Measurements from ENCODE around the gene POLR3G.
A peak's percentile ranks its signal among the peaks of the same experiment; 100 is the strongest.

The POLR3G gene

GRCh38 chr5:90474235-90475107 is at the start of gene POLR3G, which contains the start of gene MBLAC2:
Gene POLR3G (plus strand): TSS chr5:90474864. CDS start chr5:90485568, 10,704 bp downstream.
Gene MBLAC2 (minus strand): TSS chr5:90474771. CDS start chr5:90474292, 479 bp downstream.
- DNase-seq (ENCODE audit: low read depth, low spot score): peak; percentile 95

- DNase-seq (ENCODE audit: low read depth, low spot score): peak; percentile 38
Measured at GRCh38 chr5:90434116-90434714, 40.4 kb upstream of the POLR3G start.

- no peak for DNase-seq (ENCODE audit: low read depth, low spot score)
Measured at GRCh38 chr5:90437663-90438062, 37.0 kb upstream of the POLR3G start.

- no peak for DNase-seq (ENCODE audit: low read depth, low spot score)
Measured at GRCh38 chr5:90438100-90438499, 36.6 kb upstream of the POLR3G start.

- no peak for DNase-seq (ENCODE audit: low read depth, low spot score)
Measured at GRCh38 chr5:90440644-90441043, 34.0 kb upstream of the POLR3G start.

- no peak for DNase-seq (ENCODE audit: low read depth, low spot score)
Measured at GRCh38 chr5:90446961-90447360, 27.7 kb upstream of the POLR3G start.

DNA sequence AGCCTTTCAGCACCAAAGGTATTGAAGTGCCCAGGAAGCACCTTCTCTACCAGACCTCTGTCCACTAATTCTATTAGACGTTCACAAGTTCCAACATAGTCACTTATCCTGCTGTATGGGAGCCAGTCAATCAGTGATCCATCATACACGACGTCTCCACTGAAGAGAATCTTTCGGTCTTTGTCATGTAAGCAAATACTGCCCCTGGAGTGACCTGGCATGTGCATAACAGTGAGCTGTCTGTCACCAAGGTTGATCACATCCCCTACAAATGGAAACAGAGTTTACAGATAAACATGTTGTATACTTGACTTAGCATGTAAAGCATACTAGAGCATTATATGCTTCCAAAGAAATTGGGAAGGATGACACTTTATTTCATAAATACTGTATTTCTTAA is 13.4 kb upstream of the POLR3G start:
- no peak for DNase-seq (ENCODE audit: low read depth, low spot score)

DNA sequence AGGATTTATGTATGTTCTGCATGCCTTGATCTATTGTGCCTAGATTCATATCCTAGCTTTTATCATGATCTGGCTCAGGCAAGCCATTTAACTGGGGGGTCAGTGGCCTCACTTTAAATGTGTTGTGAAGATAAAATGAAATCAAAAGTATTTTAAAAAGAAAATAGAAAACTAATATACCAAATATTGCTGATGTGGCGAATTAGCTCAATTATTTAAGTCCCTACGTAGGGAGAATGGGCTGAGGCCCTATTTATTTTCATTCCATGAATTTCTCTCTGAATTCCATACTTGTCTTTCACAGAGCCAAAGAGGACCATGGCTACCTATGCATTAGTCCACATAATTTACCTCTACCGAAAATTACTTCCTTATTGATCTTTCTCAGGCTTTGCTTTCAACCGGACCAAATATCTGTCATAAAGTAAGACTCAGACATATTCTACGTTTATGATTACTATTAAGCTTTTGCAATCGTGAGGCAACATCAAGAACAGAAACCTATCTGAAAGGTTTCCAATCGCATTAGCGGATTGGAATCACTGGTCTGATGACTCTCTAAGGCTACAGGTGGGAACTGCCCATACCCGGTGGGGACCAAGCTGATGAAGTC is 1.8 kb upstream of the POLR3G start:
- no peak for DNase-seq (ENCODE audit: low read depth, low spot score)

- peak; percentile 49 for DNase-seq (ENCODE audit: low read depth, low spot score)
Measured at GRCh38 chr5:90473396-90474234, 1.0 kb upstream of the POLR3G start.

DNA sequence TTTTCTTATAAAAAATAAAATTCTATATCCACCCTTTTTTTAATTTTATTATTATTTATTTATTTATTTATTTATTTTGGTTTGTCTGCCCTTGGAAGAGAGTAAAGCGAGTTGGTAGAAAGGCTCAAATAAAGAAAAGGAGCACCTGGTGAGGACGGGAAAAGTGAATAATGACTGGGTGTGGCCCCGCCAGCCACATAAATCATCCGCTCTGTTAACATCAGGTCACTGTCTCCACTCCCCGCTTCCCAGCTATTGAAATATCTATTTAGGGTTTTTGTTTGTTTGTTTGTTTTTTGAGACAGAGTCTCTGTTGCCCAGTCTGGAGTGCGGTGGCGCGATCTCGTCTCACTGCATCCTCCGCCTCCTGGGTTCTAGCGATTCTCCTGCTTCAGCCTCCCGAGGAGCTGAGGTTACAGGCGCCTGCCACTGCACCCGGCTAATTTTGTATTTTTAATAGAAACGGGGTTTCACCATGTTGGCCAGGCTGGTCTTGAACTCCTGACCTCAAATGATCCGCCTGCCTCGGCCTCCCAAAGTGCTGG is 844 bp downstream of the POLR3G start:
- DNase-seq (ENCODE audit: low read depth, low spot score): no peak

- DNase-seq (ENCODE audit: low read depth, low spot score): no peak
Measured at GRCh38 chr5:90476391-90476790, 1.7 kb downstream of the POLR3G start.

GRCh38 chr5:90477073-90477472 is 2.4 kb downstream of the POLR3G start:
- DNase-seq (ENCODE audit: low read depth, low spot score): peak; percentile 35

- DNase-seq (ENCODE audit: low read depth, low spot score): no peak
Measured at GRCh38 chr5:90477621-90478215, 3.1 kb downstream of the POLR3G start.

DNA sequence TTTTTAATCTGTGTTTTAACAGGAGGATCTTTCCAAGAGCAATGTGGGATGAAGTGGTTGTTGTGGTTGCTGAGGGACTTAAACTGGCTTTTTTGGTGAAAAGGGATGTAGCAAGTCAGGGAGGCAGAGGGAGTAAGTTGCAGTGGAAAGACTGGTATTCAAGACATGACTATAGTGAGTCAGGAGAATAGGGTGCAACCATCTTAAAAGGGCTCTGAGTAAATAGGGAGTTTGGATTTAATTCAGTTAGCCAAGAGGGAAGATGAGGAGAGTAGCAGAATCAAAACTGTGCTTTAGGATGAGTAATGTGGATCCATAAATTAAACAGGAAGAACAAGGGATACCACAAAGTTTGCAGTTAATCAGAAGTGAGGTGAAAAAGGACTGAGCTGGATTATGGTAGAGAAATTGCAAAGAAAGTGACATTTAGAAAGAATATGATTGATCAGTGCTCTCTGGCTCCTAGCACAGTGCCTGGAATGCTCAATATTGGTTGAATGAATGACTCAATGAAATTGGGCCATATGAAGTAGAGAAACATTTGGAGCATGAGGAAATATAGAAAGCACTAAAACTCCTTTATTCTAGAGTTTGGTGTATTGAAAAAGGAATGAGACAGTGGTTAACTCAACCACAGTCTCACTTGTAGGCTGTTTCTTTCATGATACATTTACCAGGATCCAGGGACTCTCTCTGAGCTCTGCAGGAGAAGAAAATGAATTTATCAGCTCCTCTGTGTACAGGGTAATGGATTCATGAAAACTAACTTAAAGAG is 5.1 kb downstream of the POLR3G start:
- no peak for DNase-seq (ENCODE audit: low read depth, low spot score)

- DNase-seq (ENCODE audit: low read depth, low spot score): no peak
Measured at GRCh38 chr5:90480699-90481098, 6.0 kb downstream of the POLR3G start.

DNA sequence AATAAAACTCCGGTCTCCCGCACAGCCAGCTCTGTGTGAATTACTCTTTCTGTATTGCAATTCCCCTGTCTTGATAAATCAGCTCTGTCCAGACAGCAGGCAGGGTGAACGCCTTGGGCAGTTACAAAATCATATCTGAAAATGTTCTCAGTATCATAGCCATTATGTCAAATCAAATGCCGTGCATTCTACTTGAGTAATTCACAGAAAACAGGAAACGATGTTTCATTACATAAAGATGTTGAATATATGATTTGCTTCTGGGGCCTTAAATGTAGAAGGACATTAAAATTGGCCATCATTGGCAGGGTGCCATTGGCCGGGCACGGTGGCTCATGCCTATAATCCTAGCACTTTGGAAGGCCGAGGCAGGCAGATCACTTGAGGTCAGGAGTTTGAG is 8.5 kb downstream of the POLR3G start:
- DNase-seq (ENCODE audit: low read depth, low spot score): no peak

DNA sequence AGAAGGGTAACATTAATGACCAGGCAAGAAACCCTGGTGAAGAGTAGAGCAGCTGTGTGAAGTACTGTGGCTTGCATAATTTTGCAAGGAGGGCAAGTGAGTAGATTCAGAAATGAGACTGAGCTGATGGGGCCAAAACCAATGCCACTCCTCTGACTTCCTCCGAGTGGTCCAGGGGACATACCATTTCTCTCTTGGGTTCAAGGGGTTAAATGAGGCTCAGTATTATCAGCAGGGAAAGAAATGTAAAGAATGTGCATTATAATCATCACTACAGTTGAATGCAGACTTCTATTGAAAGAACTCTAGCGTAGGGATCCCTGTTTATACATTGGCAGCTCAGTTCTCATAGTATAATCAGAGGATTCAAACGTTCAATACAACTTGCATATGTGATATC is 9.9 kb downstream of the POLR3G start:
- no peak for DNase-seq (ENCODE audit: low read depth, low spot score)

GRCh38 chr5:90488791-90489190 is 14.1 kb downstream of the POLR3G start:
- no peak for DNase-seq (ENCODE audit: low read depth, low spot score)

- no peak for DNase-seq (ENCODE audit: low read depth, low spot score)
Measured at GRCh38 chr5:90494043-90494442, 19.4 kb downstream of the POLR3G start.

DNA sequence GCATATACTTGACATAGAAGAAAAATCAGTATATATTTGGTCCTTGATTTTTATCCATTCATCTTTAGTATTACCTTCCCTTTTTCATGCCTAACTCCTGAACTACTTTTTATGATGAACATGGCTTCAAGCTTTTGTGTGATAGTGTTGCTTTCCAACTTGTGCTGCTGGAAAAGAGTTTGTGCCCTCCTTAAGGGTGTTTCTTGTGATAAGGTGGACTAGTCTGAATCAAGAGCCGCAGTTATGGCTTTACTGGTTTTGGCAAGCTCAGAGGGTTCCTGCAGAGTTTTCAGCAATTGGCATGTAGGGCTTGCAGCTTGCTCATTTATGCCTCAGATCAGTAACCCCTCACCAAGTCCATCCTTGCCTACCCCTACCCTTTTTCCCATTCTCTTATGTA is 20.5 kb downstream of the POLR3G start:
- no peak for DNase-seq (ENCODE audit: low read depth, low spot score)

Measured in ELF-1 (cell line).